Activated CD4-positive, CD25-positive, alpha-beta regulatory T cell treated with anti-CD3 and anti-CD28 coated beads, Interleukin-2, amount 50 U/mL, for 24 hours (primary cell): ENCODE measurements around the gene TWSG1.
A peak's percentile ranks its signal among the peaks of the same experiment; 100 is the strongest.

Experiments used
- ATAC-seq, 2 donors: fragments of 150-1000 bp; cut with Tn5 transposase; one replicate each; pipeline ENCODE4 v1.10.0; 2021; ENCODE audit warnings: mild to moderate bottlenecking in 1 of 2, moderate library complexity in 1 of 2

Gene TWSG1

DNA sequence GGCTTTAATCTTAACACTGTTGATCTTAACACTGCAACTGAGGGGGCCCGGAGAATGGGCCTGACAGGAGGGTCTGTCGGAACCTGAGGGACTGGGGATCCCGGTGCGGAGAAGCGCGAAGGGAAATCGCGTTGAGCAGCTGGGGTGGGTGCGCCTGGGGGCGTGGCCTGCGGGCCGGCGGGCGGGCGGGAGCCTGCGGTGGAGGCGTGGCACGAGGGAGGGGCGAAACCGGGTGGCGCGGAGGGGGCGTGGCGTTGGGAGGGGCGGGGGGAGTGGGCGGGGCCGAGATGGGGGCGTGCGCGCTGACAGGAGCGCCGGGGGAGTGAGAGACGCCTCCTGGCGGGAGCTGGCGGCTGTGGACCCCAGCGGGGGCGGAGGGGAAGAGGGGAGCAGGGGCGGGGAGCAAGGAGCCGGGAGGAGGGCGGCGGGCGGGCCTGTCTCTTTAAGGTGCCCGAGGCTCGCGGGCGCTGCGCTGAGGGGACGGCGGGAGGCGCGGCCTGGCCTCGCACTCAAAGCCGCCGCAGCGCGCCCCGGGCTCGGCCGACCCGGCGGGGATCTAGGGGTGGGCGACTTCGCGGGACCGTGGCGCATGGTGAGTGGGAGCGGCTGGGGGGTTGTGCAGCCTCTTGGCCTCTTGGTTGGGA lies at the start of gene TWSG1:
Gene TWSG1, plus strand, starts transcription at position 445 of the 644 bp plus-strand sequence. CDS start 2,457 bp downstream, outside the sequence.
- peak; percentile 89 to 90 for ATAC-seq

DNA sequence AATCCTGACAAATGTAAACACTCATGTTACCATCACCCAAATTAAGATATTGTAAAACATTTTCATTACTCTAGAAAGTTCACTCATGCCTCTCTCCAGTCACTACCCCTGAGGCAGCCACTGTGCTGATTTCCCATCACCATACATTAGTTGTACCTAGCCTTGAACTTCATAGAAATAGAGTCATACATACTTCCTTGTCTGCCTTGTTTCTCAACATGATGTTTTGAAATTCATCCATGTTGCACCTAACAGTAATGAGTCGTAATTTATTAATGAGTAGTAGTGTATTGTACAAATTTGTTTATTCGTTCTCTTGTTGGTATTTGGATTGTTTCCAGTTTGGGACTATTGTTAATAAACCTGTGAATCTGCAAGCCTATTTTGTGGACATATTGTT lies 49.0 kb upstream of the TWSG1 start:
- no peak for ATAC-seq

DNA sequence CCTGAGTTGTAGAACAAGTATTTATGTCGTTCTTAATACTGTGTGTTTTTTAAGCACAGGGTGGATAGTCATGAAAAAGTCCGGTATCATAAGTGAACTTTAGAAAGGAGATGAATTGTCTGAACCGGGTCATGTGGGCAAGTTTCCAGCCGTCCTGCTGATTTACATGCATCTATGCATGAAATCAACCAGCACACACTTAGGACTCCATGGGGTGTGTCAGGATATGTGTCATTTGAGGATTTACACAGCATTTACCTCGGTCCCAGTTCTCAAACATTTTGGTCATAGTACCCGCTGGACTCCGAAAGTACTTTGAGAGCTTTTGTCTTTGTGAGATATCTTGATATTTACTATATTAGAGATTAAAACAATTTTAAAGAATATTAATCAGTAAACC lies 47.5 kb upstream of the TWSG1 start:
- no peak for ATAC-seq

DNA sequence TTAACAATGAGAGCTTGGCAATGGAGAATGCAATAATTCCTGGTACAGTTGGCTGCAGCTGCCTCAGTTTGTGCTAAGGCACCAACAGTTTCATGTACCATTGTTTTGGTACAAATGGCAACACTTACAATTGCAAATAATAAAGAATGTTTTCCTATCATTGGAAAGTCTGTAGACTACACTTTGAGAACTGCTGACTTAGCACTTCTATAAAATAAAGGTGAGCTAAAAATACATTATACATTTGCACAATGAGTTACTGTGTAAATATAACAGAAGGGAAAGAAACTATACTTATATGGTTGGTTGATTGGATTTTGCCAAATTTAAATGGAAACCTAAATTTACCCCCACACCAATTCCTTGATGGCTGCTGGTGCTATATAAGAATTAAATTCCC lies 44.9 kb upstream of the TWSG1 start:
- no peak for ATAC-seq

DNA sequence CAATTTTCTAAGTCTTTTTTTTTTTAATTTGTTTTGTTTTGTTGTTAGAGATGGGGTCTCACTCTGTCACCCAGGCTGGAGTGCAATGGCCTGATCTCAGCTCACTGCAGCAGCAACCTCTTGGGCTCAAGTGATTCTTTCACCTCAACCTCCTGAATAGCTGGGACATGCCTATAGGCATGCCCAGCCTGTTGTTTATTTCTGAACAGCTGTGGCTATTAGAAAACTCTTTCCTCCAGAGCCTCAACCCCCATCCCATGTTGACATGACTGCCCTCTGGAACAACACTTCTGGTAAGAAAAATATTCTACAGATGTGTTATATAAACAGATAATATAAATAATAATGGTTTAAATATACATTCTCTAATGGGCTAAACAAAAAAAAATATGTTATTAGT lies 44.4 kb upstream of the TWSG1 start:
- no peak for ATAC-seq

DNA sequence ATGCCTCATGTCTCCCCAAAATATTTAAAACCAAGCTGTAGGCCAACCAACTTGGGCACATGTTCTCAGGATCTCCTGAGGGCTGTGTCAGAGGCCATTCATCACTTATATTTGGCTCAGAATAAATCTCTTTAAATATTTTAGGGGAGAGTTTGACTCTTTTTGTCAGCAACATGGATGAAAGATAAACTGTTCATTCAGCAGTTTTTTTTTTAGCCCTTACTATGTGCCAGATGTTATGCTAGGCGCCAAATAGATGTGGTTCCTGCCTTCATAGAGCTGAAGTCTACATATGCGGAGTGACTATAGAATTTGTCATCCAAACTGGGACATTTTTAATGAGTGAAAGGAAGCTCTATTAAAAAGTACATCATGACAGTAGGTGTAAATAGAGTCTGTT lies 42.5 kb upstream of the TWSG1 start:
- ATAC-seq: no peak

DNA sequence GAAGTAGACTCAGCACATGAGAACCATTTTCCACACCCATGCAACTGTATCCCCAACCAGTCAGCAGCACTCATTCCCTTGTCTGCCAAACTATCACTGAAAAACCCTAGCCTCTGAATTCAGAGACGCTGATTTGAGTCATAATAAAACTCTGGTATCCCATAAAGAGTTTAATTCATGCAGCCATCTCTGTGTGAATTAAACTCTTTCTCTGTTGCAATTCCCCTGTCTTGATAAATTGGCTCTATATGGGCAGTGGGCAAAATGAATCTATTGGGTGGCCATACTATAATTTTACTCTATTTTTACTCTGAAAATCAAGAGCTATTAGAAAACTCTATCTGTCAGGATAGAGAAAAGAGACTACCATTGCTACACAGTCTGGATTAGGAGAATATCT lies 40.6 kb upstream of the TWSG1 start:
- no peak for ATAC-seq

DNA sequence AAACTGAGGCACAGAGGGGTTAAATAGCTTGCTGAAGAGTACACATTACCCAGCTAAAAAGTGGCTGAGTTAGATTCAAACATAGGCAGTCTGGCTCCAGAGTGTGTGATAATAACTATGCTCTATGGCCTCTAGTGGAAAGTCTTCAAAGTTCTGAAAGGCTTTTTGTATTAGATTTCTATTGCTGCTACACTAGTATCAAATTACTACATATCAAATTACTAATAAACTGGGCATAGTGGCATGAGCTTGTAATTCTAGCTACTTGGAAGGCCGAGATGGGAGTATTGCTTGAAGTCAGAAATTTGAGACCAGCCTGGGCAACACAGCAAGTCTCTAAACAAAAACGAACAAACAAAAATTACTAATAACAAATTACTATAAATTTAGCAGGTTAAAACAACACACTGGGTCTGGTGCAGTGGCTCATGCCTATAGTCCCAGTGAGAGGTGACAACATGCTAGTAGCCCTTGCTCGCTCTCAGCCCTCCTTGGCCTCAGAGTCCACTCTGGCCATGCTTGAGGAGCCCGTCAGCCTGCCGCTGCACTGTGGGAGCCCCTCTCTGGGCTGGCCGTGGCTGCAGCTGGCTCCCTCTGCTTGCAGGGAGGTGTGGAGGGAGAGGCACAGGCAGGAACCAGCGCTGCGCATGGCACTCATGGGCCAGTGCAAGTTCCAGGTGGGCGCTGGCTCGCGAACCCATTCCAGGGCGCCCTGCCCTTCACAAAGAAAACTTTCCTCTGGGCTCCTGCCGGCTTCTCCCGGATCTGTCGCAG lies 38.2 kb upstream of the TWSG1 start:
- no peak for ATAC-seq

DNA sequence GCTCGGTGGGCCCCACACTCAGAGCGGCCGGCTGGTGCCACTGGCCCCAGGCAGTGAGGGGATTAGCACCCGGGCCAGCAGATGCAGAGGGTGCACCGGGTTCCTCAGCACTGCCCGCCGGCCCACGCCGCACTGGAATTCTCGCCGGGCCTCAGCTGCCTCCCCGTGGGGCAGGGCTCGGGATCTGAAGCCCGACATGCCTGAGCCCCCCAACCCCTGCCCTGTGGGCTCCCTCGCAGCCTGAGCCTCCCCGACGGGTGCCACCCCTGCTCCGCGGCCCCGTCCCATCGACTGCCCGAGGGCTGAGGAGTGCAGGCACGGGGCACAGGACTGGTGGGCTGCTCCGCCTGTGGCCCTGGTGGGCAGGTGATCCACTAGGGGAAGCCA lies 37.6 kb upstream of the TWSG1 start:
- no peak for ATAC-seq

DNA sequence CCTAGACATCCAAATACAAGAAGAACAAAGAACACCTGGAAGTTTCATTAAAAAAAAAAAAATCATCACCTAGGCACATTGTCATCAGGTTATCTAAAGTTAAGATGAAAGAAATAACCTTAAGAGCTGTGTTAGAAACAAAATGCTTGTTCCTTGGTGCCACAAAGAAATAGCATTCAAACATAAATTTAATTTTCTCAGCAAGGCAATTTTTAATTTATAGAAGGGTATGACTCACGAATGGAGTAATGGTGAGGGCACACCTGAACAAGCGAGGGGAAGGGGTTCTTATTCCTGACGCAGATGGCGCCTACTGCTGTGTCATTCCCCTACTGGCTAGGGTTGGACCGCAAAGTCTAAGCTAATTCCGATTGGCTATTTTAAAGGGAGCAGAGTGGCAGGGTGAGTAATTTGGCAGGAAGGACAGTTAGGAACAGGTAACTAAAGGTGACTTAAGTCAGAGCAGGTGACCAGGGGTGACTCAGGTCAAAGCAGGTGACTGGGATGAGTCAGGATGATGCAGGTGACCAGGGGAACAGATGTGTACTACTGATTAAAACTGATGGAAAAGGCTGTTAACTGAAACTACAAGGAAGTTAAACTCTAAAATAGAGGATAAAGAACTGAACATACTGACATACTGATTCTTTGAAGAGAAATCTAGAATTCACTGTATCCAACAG lies 30.0 kb upstream of the TWSG1 start:
- ATAC-seq: no peak

DNA sequence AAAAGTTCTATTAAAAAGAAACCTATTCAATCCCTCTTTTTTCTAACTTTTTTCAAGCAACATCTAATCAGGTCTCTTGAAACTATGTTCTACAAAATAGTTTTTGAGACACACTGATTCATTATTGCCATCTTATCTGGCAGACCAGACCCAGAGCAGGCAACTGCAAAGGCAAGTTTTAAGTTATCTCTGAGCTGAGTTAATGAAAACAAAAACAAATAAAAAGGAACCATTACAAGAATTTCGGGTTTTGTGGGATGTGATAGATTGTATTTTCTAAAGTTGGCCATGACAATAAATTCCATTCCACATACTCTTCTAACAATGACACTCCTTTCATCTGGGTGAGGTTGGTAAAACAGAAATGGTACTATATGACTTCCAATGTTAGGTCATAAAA lies 15.2 kb upstream of the TWSG1 start:
- no peak for ATAC-seq

DNA sequence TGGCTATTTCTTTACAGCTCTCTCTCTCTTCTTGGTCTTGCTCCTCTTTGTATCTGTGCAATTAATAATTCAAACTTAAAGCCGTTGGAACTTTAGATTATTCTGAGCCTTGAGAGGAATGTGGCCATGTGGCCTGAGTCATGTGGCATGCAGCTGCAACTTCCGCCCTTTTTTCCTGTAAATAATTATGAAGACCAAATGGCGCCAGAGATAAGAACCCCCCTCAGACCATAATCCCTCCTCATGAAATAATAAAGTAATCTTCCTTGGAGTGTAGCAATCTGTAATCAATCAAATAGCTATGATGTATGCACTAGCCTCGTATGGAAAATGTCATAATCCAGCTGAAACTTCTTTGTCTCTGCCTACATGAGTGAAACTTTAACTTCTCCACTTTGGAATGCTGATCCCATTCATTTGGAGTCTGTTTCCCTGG lies 13.5 kb upstream of the TWSG1 start:
- ATAC-seq: no peak

DNA sequence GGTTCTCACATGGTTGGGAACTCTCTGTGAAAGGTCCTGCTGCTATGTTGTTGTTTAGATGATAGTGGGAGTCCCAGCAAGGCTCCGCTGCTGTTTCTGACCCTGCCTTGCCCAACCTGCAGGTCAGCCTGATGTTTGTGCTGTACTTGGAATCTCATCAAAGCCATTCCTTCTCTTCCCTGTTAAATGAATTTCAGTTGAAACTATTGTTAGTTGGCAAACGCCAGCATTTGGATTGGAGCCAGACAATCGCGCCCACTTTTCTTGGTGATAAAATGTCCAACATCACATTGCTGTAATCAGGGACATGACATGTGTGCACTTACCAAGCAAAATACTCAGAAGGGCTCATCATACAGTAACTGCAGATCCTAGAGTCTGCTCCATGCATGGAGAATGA lies 12.8 kb upstream of the TWSG1 start:
- ATAC-seq: no peak

DNA sequence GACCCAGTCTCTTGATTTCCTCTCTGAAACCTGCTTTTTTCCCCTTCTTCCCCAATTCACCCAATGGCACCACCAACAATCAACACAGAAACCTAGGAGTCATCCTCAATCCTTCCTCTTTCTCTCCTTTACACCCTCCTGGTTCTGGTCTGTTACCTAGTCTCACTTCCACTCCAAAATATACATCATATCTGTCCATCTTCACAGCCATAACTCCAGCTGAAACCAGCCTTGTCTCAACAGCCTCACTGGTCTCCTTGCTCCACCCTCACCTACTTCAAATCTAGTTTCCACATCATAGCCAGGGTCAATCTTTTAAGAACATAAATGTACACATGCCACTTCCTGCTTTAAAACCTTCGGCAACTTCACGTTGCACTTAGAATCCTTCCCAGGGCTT lies 11.8 kb upstream of the TWSG1 start:
- ATAC-seq: no peak

DNA sequence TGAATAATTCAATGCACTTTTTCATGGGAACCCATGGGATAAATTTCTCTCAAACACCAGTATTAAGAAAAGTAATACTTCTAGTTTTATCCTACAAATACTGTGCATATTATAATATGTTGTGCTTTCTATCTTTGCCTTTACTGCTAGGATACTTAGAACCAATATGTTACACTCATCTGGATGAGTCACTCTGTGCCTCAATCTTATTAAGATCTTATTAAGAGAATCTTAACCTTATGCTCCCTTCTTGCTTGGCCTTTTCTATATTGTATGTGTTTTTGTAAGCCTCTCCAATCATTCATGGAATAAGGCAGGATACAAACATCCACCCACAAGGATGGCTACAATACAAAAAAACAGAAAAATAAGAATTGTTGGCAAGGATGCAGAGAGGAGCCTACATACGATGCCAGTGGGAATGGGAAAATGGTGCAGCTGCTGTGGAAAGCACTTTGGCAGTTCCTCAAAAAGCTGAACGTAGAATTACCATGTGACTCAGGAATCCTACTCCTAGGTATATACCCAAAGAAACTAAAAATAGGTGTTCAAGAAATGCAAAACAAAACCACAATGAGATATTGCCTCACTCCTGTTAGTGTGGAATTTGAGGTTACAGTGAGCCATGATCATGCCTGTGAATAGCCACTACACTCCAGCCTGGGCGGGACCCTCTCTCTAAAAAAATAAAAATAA lies 10.7 kb upstream of the TWSG1 start:
- ATAC-seq: no peak

DNA sequence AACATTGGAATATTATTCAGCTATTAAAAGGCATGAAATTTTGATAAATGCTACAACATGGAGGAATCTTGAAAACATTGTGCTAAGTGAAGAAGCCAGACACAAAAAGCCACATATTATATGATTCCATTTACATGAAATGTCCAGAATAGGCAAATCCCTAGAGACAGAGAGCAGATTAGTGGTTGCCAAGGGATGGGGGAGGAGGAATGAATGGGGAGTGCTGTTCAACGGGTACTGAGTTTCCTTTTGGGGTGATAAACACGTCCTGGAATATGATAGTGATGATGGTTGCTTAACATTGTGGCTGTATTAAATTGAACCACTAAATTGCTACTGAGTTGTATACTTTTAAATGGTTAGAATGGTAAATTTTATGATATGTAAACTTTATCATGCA lies 8.9 kb upstream of the TWSG1 start:
- ATAC-seq: no peak

DNA sequence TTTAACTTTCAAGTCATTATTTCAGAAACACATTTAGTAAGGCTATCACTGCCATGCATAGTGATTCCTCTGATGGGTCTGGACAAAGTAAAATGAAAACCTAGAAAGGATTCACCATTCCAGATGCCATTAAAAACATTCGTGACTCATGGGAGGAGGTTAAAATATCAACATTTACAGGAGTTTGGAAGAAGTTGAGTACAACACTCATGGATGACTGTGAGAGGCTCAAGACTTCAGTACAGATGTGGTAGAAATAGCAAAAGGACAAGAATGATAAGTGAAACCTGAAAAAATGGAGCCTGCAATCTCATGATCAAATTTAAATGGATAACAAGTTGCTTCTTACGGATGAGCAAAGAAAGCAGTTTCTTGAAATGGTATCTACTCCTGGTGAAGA lies 5.8 kb upstream of the TWSG1 start:
- no peak for ATAC-seq

DNA sequence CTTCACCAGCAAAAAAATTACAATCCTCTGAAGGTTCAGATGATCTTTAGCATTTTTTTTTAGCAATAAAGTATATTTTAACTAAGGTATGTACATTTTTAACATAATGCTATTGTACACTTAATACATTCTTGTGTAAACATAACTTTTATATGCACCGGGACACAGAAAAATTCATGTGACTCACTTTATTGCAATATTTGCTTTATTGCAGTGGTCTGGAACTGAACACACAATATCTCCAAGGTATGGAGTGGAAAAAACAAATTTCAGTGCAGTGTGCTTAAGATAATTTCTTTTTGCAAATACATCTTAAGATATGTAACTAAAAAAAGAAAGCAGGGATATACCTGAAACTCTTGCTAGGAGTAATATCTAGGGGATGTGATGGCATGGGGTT lies 5.1 kb upstream of the TWSG1 start:
- no peak for ATAC-seq

DNA sequence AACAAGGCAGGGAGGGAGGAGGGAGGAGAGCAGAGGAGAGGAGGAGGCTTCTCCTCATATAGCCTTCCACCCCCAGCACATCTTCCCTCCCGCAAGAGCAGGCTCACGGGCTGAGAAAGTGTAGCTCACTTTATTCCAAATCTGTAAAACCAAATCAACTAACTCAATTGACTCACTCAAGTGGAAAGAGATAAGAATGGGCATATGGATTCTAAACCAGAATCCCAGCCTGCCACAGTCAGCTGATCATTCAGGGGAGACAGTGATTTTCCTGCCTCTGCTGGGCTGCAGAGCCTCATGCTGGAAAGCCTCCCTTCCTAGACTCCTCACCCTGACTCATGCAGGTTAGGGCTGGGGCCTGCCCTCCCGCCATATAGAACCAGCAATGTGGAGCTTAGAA lies 4.2 kb upstream of the TWSG1 start:
- ATAC-seq: no peak

DNA sequence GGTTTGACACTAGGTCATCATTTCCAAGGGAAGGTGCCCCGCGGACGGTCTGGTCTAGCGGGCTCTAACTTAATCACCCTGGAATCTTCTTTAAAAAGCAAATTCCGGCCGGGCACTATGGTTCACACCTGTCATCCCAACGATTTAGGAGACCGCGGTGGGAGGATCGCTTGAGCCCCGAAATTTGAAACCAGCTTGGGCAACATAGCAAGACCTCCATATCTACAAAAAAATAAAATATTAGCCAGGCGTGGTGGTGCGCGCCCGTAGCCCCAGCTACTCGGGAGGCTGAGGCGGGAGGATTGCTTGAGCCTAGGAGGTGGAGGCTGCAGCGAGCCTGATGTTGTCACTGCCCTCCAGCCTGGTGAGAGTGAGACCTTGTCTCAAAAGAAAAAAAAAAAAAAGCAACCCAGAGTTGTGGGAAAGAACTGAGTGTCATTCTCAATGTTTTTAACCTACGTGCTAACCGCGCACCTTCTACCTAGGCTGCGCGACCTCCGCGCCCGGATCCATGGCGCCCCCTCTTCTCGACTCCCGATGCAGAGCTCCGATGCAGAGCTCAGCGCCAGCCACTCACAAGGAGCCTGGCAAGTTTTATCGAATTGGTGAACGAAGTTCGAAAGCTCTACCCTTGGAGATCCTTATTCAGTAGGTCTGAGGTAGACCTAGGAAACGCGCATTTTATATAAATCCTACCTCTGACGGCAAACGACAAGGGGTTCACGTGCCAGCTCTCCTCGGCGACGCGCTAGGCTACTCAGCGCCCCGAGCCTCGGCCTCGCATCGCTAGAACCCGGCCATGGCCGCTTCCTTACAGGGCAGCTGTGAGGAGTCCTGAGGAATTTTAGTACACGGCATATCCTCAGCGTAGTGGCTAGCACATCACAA lies 888 bp upstream of the TWSG1 start:
- ATAC-seq: peak; percentile 19 to 25

DNA sequence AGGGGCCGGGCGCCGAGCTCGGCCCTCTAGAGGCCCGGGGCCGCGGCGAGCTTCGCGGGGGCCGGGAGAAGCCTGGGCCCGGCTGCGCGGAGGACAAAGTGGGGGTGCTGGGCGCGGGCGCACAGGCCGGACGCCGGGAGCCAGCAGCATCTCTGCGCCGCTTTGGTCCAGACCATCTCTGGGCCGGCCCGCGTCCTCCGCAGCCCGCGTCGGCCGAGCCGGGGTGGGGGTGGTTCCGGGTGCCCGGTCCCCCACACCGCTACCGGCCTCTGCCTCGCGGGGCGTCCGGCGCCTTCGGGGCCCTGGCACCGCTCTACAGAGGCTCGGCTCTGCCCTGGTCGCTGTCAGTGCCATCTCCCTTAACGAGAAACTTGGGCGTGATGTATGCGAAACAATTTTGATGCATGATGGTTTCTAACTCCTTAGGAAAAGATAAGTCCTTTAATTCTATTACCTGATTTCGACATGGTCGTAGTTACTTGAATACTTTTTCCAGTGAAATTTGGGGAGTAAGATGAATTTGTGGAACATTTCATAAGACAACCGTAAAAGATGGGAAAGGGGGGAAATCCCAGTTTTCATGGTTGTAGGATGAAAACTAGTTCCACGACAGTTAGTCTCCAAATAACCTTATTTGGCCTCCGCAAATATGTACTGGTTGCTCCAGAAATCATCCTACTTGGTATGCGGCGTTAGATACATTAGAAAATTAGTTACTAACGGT lies 562 bp downstream of the TWSG1 start:
- ATAC-seq: peak; percentile 44 to 49

DNA sequence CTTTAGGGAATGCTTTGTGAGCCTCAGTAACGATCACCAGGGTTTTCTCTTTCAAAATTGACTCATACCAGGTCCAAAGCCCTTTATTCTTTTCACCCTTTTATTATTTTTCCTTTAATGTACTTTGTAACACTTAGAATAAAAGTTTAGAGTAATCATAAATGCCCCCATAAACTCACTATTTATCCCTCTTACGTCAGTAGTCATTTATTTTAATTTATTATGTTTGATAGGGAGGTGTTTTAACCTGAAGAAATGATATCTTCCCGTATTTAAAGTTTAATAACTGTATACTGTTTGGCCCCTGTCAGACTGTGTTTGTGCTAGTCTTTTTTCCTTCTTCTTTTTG lies 1.1 kb downstream of the TWSG1 start:
- no peak for ATAC-seq
